Stimulated activated CD8-positive, alpha-beta memory T cell treated with anti-CD3 and anti-CD28 coated beads, Interleukin-15, amount 100 ng/mL, for 24 hours (primary cell): Measurements from ENCODE around the gene DNM3.
"Not testable (repeated sequence)": the region's sequence is repeated elsewhere in the genome, so short reads cannot be mapped to it uniquely, and the experiment has no call there.

ENCODE experiments used
- DNase-seq: peaks from one replicate; pipeline ENCODE4 v3.0.0-alpha.2; 2020; ENCODE audit warnings: low read depth

DNM3 gene

GRCh38 chr1:172363852-172364251 lies 522.6 kb downstream of the DNM3 start:
- DNase-seq, result no peak

- DNase-seq, result not testable (repeated sequence)
Measured at GRCh38 chr1:172371646-172372045, 530.3 kb downstream of the DNM3 start.

- no peak for DNase-seq
Measured at GRCh38 chr1:172373864-172374263, 532.6 kb downstream of the DNM3 start.

GRCh38 chr1:172375211-172375631 lies 533.9 kb downstream of the DNM3 start:
- no peak for DNase-seq

- no peak for DNase-seq
Measured at GRCh38 chr1:172376431-172376830, 535.1 kb downstream of the DNM3 start.

- no peak for DNase-seq
Measured at GRCh38 chr1:172377565-172377964, 536.3 kb downstream of the DNM3 start.

- DNase-seq, result no peak
Measured at GRCh38 chr1:172378109-172378760, 536.9 kb downstream of the DNM3 start.

GRCh38 chr1:172380441-172381244 lies 539.3 kb downstream of the DNM3 start:
- no peak for DNase-seq

GRCh38 chr1:172381946-172382345 lies 540.6 kb downstream of the DNM3 start:
- DNase-seq, result no peak

GRCh38 chr1:172382406-172382805 lies 541.1 kb downstream of the DNM3 start:
- DNase-seq, result no peak

GRCh38 chr1:172382990-172383389 lies 541.7 kb downstream of the DNM3 start:
- no peak for DNase-seq

- no peak for DNase-seq
Measured at GRCh38 chr1:172383536-172383935, 542.2 kb downstream of the DNM3 start.

GRCh38 chr1:172384656-172385055 lies 543.4 kb downstream of the DNM3 start:
- DNase-seq, result no peak

GRCh38 chr1:172386046-172386445 lies 544.7 kb downstream of the DNM3 start:
- no peak for DNase-seq

- no peak for DNase-seq
Measured at GRCh38 chr1:172388490-172388889, 547.2 kb downstream of the DNM3 start.

GRCh38 chr1:172390301-172390682 lies 549.0 kb downstream of the DNM3 start:
- DNase-seq, result no peak

GRCh38 chr1:172390683-172391551 lies 549.6 kb downstream of the DNM3 start:
- DNase-seq, result no peak

GRCh38 chr1:172391976-172392375 lies 550.7 kb downstream of the DNM3 start:
- DNase-seq, result no peak

- no peak for DNase-seq
Measured at GRCh38 chr1:172393354-172393753, 552.1 kb downstream of the DNM3 start.

GRCh38 chr1:172394141-172394751 lies 552.9 kb downstream of the DNM3 start:
- DNase-seq, result no peak

- DNase-seq, result no peak
Measured at GRCh38 chr1:172394811-172395210, 553.5 kb downstream of the DNM3 start.

GRCh38 chr1:172395576-172395975 lies 554.3 kb downstream of the DNM3 start:
- no peak for DNase-seq
